Measurements from ENCODE around the gene ABCA1. TPM values are rescaled to one million over a fixed set of nuclear protein-coding genes. Genes with fewer than 3 reads are reported as not detected.

ABCA1 gene
- total RNA-seq, 1 experiment from 2014 or later = 2.3 TPM

DNA sequence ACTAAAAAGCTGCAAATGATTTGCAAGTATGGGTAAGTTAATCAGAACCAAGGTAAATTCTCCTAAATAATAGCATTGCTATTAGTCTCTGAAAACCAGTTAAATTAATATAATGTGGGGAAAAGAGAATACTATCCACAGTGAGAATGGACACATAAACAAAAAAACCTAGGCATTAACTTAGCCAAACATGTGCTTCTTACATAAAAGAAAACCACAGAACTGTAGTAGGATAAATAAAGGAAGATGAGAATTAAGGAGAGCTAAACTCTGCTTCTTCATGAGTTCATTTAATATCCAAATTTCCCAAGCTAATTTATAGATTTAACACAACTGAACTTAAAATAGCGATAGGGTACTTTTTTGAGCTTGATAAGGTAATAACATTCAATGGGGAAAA lies 31.8 kb downstream of the ABCA1 start:
- POLR2A ChIA-PET (ENCODE audit: unreplicated experiment) = no interaction called here
- Histone ChIP-seq H3K9me2 (replicated peaks; ENCODE audit: low read length) (no peaks in the 10 kb centered on the region), H3F3A (ENCODE audit: low read length, unreplicated experiment) (no peaks in the 10 kb centered on the region), H3K4me2 (ENCODE audit: low read length) (no peak overlapping the region), H3K4me3 (ENCODE audit: low read length) (no peak overlapping the region), H3K4me1 (ENCODE audit: insufficient read depth, low read length) (0 out of 2 replicates have a peak, but pooled peaks cover 4% of the 10 kb centered on the region), H3K79me2 (ENCODE audit: low read length) (no peaks in the 10 kb centered on the region), H3K9ac (ENCODE audit: low read length) (no peak overlapping the region), H3K36me3 (ENCODE audit: low read depth, low read length) (no peaks in the 10 kb centered on the region), H2AFZ (ENCODE audit: low read length) (no peak overlapping the region), H3K9me3 (ENCODE audit: low read length) (no peaks in the 10 kb centered on the region), H4K20me1 (ENCODE audit: low read length) (no peaks in the 10 kb centered on the region), H3K27ac (ENCODE audit: low read length) (no peak overlapping the region), H3K27me3 (ENCODE audit: low read length) (no peaks in the 10 kb centered on the region)
- TF ChIP-seq EZH2 (IDR thresholded peaks at IDR 0.05; ENCODE audit: low read length, unreplicated experiment) = no peak
- no peak for TF ChIP-seq CTCF (conservative IDR thresholded peaks at IDR 0.05; ENCODE audit: low read depth, low read length)
- TF ChIP-seq EZH2phosphoT487 (IDR thresholded peaks at IDR 0.05; ENCODE audit: borderline replicate concordance, low read length) = no peak
- no peak for DNase-seq
- CTCF ChIA-PET = no interaction called here
- no TSS peak for BruUV-seq (replicated peaks)
- intact Hi-C loops (cut with micrococcal nuclease) = no loop called here
- no peak for ATAC-seq

DNA sequence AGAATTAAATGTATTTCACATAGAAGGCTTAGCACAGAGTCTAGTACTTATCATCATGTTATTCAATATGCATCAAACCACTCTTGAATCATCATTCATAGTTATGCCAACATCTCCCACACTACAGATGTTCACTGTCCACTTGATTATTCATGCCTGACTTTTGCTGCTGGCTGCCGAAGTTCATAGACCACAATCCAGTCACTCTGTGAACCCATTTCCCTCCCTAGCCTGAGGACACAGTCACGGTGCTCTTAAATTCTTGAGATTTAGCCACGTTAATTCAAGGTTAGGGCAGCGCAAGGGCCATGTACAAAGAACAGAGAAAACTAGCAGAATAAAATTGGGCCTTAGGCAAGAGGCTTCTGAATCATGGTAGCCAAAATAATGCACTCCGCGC lies 32.4 kb downstream of the ABCA1 start:
- peak; percentile 24; the same call in 1 of the 2 replicates for ATAC-seq

More for the DNA sequence above, 32.4 kb downstream of the ABCA1 start:
- Histone ChIP-seq H3K9me3 (ENCODE audit: low read length) (no peaks in the 10 kb centered on the region), H3K4me3 (ENCODE audit: low read length) (no peak overlapping the region), H3K4me2 (ENCODE audit: low read length) (no peak overlapping the region), H3K9me2 (replicated peaks; ENCODE audit: low read length) (no peaks in the 10 kb centered on the region), H3K4me1 (ENCODE audit: insufficient read depth, low read length) (0 out of 2 replicates have a peak, but pooled peaks cover 4% of the 10 kb centered on the region), H3K36me3 (ENCODE audit: low read depth, low read length) (no peaks in the 10 kb centered on the region), H3K27ac (ENCODE audit: low read length) (no peak overlapping the region), H3K9ac (ENCODE audit: low read length) (no peak overlapping the region), H4K20me1 (ENCODE audit: low read length) (no peaks in the 10 kb centered on the region), H3K27me3 (ENCODE audit: low read length) (no peaks in the 10 kb centered on the region), H3F3A (ENCODE audit: low read length, unreplicated experiment) (no peaks in the 10 kb centered on the region), H2AFZ (ENCODE audit: low read length) (no peak overlapping the region), H3K79me2 (ENCODE audit: low read length) (no peaks in the 10 kb centered on the region)
- DNase-seq = peak; percentile 59
- TF ChIP-seq CTCF (conservative IDR thresholded peaks at IDR 0.05; ENCODE audit: low read depth, low read length) (no peak), EZH2 (IDR thresholded peaks at IDR 0.05; ENCODE audit: low read length, unreplicated experiment) (no peak), EZH2phosphoT487 (IDR thresholded peaks at IDR 0.05; ENCODE audit: borderline replicate concordance, low read length) (no peak)
- no TSS peak for BruUV-seq (replicated peaks)
- POLR2A ChIA-PET (ENCODE audit: unreplicated experiment) = no interaction called here
- intact Hi-C loops (cut with micrococcal nuclease) = no loop called here
- CTCF ChIA-PET = no interaction called here

Data from PC-3 (cell line).